Measurements from ENCODE around the gene FXYD5. TPM values are rescaled to one million over a fixed set of nuclear protein-coding genes. Genes with fewer than 3 reads are reported as not detected.
A peak's percentile ranks its signal among the peaks of the same experiment; 100 is the strongest.

Gene FXYD5
- total RNA-seq, 1 experiment from 2014 or later = 33.6 TPM

DNA sequence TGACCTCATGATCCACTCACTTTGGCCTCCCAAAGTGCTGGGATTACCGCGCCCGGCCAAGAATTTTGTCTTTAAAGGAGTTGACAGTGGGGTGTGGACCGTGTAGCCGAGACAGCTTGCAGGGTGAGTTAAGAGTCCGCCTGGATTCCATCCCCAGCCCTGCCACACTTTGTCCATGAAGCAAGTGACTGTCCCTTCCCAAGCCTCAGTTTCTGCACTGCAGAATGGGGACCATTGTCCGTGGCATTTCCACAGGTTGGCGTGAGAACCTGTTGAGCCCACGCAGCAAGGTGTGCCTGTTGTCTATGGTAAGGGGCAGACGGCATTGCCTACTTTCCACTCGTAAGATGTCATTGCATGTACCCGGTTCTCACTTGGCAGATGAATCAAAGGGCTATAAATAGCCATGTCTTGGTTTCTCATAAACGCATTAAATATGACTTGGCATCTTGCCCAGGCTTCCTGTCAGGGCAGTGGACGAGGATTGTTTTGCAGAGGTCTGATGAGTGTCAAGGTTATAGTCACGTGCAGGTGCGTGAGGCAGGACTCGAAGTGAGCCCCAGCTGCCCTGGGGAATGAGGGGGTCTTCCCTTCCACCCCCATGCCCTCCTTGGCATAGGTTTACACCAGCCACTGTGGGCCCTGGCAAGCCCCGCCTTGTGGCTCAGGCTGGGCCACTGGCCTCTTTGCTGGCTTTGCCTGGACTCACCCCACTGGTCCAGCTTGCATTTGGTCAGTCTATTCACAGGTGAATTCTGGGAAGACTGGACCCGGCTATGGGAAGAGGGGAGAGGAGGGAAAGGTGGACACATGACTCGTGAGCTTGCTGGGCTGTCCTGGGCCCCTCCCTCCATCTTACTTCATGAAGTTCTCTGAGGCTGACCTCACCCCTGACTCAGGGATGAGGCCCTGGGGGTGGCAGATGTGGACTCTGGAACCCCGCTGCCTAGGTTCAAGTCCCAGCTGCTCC lies 59.4 kb downstream of the FXYD5 start:
- ChIA-PET POLR2A (no interaction called here), CTCF (no interaction called here)
- BruUV-seq (replicated peaks) = no TSS peak
- peaks cover 6% of the 10 kb centered on the region; the same call in 1 of the 2 replicates for H3K4me1 ChIP-seq (ENCODE audit: control insufficient read depth, insufficient read depth, low read length)
- peak; percentile 85 for DNase-seq (ENCODE audit: low read depth, low spot score)
- no peaks in the 10 kb centered on the region for H3K27me3 ChIP-seq (ENCODE audit: control insufficient read depth, insufficient read depth, low read length)
- peak; percentile 49; the same call in 1 of the 2 replicates for TF ChIP-seq TCF7L2 (IDR thresholded peaks at IDR 0.05; ENCODE audit: low read depth, low read length)
- TF ChIP-seq, protein P1, sequence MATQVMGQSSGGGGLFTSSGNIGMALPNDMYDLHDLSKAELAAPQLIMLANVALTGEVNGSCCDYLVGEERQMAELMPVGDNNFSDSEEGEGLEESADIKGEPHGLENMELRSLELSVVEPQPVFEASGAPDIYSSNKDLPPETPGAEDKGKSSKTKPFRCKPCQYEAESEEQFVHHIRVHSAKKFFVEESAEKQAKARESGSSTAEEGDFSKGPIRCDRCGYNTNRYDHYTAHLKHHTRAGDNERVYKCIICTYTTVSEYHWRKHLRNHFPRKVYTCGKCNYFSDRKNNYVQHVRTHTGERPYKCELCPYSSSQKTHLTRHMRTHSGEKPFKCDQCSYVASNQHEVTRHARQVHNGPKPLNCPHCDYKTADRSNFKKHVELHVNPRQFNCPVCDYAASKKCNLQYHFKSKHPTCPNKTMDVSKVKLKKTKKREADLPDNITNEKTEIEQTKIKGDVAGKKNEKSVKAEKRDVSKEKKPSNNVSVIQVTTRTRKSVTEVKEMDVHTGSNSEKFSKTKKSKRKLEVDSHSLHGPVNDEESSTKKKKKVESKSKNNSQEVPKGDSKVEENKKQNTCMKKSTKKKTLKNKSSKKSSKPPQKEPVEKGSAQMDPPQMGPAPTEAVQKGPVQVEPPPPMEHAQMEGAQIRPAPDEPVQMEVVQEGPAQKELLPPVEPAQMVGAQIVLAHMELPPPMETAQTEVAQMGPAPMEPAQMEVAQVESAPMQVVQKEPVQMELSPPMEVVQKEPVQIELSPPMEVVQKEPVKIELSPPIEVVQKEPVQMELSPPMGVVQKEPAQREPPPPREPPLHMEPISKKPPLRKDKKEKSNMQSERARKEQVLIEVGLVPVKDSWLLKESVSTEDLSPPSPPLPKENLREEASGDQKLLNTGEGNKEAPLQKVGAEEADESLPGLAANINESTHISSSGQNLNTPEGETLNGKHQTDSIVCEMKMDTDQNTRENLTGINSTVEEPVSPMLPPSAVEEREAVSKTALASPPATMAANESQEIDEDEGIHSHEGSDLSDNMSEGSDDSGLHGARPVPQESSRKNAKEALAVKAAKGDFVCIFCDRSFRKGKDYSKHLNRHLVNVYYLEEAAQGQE (IDR thresholded peaks at IDR 0.05; ENCODE audit: insufficient read depth in 1 of 2, low read depth in 2 of 2, low read length in 1 of 2) = no peak
- intact Hi-C loops (cut with micrococcal nuclease; ENCODE audit: unreplicated experiment) (no loop called here), in situ Hi-C loops (cut with HindIII; ENCODE audit: low pct_unique_long_range_greater_than_20kb, low sequenced_read_pairs) (no loop called here)
- ATAC-seq = peak; percentile 65
- H3K4me3 ChIP-seq (ENCODE audit: low read depth in 2 of 2, low read length in 2 of 2) = no peak overlapping the region
- no peak overlapping the region for H3K27ac ChIP-seq (ENCODE audit: low read length)
- no peaks in the 10 kb centered on the region for H3K9me3 ChIP-seq (ENCODE audit: control insufficient read depth, insufficient read depth, low read depth, low read length)
- no peaks in the 10 kb centered on the region for H3K36me3 ChIP-seq (ENCODE audit: control insufficient read depth, insufficient read depth, low read length)

DNA sequence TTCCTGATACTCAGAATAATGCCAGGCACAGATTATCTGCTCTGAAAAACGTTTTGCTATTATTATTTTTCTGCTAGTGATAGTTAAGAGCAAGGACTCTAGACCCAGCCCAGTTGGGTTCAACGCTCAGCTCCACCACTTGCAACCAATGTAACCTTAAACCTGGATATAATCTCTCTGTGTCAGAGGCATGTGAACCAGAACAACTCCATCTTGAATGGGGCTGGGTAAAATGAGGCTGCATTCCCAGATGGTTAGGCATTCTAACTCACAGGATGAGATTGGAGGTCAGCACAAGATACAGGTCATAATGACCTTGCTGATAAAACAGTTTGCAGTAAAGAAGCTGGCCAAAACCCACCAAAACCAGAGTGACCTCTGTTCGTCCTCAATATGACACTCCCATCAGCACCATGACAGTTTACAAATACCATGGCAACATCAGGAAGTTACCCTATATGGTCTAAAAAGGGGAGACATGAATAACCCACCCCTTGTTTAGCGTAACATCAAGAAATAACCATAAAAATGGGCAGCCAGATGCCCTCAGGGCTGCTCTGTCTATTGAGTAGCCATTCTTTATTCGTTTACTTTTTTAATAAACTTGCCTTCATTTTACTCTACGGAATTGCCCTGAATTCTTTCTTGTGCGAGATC lies 60.4 kb downstream of the FXYD5 start:
- in situ Hi-C loops (cut with HindIII; ENCODE audit: low pct_unique_long_range_greater_than_20kb, low sequenced_read_pairs) (no loop called here), intact Hi-C loops (cut with micrococcal nuclease; ENCODE audit: unreplicated experiment) (no loop called here)

More for the DNA sequence above, 60.4 kb downstream of the FXYD5 start:
- Histone ChIP-seq H3K27ac (ENCODE audit: low read length) (no peak overlapping the region), H3K36me3 (ENCODE audit: control insufficient read depth, insufficient read depth, low read length) (no peaks in the 10 kb centered on the region), H3K4me1 (ENCODE audit: control insufficient read depth, insufficient read depth, low read length) (peaks cover 6% of the 10 kb centered on the region; the same call in 1 of the 2 replicates), H3K27me3 (ENCODE audit: control insufficient read depth, insufficient read depth, low read length) (no peaks in the 10 kb centered on the region), H3K4me3 (ENCODE audit: low read depth in 2 of 2, low read length in 2 of 2) (no peak overlapping the region), H3K9me3 (ENCODE audit: control insufficient read depth, insufficient read depth, low read depth, low read length) (no peaks in the 10 kb centered on the region)
- ChIA-PET POLR2A (no interaction called here), CTCF (no interaction called here)
- TF ChIP-seq, protein P1 (IDR thresholded peaks at IDR 0.05; ENCODE audit: insufficient read depth in 1 of 2, low read depth in 2 of 2, low read length in 1 of 2) = no peak
- TF ChIP-seq, protein P2, sequence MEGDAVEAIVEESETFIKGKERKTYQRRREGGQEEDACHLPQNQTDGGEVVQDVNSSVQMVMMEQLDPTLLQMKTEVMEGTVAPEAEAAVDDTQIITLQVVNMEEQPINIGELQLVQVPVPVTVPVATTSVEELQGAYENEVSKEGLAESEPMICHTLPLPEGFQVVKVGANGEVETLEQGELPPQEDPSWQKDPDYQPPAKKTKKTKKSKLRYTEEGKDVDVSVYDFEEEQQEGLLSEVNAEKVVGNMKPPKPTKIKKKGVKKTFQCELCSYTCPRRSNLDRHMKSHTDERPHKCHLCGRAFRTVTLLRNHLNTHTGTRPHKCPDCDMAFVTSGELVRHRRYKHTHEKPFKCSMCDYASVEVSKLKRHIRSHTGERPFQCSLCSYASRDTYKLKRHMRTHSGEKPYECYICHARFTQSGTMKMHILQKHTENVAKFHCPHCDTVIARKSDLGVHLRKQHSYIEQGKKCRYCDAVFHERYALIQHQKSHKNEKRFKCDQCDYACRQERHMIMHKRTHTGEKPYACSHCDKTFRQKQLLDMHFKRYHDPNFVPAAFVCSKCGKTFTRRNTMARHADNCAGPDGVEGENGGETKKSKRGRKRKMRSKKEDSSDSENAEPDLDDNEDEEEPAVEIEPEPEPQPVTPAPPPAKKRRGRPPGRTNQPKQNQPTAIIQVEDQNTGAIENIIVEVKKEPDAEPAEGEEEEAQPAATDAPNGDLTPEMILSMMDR (IDR thresholded peaks at IDR 0.05) = no peak
- TF ChIP-seq POLR2AphosphoS5 (IDR thresholded peaks at IDR 0.05; ENCODE audit: low read depth, low read length) (no peak), SIN3A (IDR thresholded peaks at IDR 0.05; ENCODE audit: borderline replicate concordance, insufficient read depth, low read depth, low read length) (no peak), TCF7L2 (IDR thresholded peaks at IDR 0.05; ENCODE audit: low read depth, low read length) (no peak)
- ATAC-seq (no peak), DNase-seq (ENCODE audit: low read depth, low spot score) (no peak)
- no TSS peak for BruUV-seq (replicated peaks)
